ENCODE data around the gene MPRIP.

Gene MPRIP

DNA sequence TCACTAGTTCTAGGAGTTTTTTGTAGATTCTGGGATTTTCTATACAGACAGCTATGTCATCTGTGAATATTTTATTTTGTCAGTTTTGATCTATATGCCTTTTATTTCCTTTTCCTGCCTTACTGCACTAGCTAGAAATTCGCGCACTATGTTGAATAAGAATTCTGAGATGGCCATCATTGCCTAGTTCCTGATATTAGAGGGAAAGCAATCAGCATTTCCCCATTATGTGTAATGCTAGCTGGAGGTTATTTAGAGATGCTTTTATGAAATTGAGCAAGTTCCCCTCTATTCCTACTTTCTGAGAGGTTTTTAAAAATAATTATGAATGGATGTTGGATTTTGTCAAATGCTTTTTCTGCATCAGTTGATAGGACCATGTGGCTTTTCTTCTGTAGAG lies 23.8 kb downstream of the MPRIP start:
- Histone ChIP-seq H3K4me3 (ENCODE audit: low read length in 2 of 2) (no peak overlapping the region), H3K9me3 (ENCODE audit: control insufficient read depth in 2 of 2, low read length in 2 of 2) (no peaks in the 10 kb centered on the region), H3K27me3 (ENCODE audit: control insufficient read depth in 2 of 2, insufficient read depth in 2 of 2, low read length in 2 of 2) (no peaks in the 10 kb centered on the region), H3K36me3 (ENCODE audit: control insufficient read depth in 2 of 2, insufficient read depth in 2 of 2, low read length in 2 of 2) (peaks cover 0 to 13% of the 10 kb centered on the region in 2 donors), H3K27ac (ENCODE audit: low read depth in 2 of 2, low read length in 2 of 2) (no peak overlapping the region), H3K9ac (ENCODE audit: low read depth in 1 of 2, low read length in 2 of 2) (no peak overlapping the region), H3K4me1 (ENCODE audit: control insufficient read depth in 2 of 2, insufficient read depth in 2 of 2, low read length in 2 of 2) (peaks cover 16 to 25% of the 10 kb centered on the region in 2 donors)

DNA sequence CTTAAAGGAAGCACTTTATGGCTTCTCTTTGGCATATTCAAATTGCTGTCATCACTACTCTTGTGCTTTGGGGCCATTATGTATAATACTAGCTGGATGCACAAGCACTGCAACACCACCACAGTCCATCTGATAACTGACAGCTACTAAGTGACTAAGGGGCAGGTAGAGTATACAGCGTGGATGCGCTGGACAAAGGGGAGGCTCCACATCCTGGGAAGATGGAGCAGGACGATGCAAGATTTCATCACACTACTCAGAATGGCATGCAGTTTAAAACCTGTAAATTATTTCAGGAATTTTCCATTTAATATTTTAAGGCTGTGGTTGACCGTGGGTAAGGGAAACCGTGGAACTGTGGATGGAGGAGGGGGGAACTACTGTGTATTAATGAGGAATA lies 25.0 kb downstream of the MPRIP start:
- Histone ChIP-seq H3K4me1 (ENCODE audit: control insufficient read depth in 2 of 2, insufficient read depth in 2 of 2, low read length in 2 of 2) (peaks cover 27 to 34% of the 10 kb centered on the region in 2 donors), H3K27me3 (ENCODE audit: control insufficient read depth in 2 of 2, insufficient read depth in 2 of 2, low read length in 2 of 2) (no peaks in the 10 kb centered on the region), H3K27ac (ENCODE audit: low read depth in 2 of 2, low read length in 2 of 2) (peak overlapping the region in 1 of 2 donors; percentile 38), H3K4me3 (ENCODE audit: low read length in 2 of 2) (no peak overlapping the region), H3K9ac (ENCODE audit: low read depth in 1 of 2, low read length in 2 of 2) (no peak overlapping the region), H3K36me3 (ENCODE audit: control insufficient read depth in 2 of 2, insufficient read depth in 2 of 2, low read length in 2 of 2) (peaks cover 0 to 9% of the 10 kb centered on the region in 2 donors), H3K9me3 (ENCODE audit: control insufficient read depth in 2 of 2, low read length in 2 of 2) (no peaks in the 10 kb centered on the region)

DNA sequence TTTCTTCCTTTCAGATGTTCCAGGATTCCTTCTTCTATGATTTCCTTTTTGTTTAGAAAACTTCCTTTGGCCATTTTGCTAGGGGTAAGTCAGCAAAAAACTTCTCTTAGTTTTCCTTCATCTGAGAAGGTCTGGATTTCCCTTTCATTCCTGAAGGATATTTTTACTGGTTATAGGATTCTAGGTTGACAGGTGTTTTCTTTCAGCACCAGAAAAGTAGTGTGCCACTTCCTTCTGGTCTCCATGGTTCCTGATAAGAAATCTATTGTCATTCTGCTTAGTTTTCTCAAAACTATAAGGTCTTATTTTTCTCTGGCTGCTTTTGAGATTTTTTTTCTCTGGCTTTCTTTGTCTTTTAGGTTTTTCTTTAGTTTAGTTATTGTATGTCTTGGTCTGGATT lies 27.6 kb downstream of the MPRIP start:
- Histone ChIP-seq H3K27ac (ENCODE audit: low read depth in 2 of 2, low read length in 2 of 2) (no peak overlapping the region), H3K4me1 (ENCODE audit: control insufficient read depth in 2 of 2, insufficient read depth in 2 of 2, low read length in 2 of 2) (peaks cover 27 to 35% of the 10 kb centered on the region in 2 donors), H3K27me3 (ENCODE audit: control insufficient read depth in 2 of 2, insufficient read depth in 2 of 2, low read length in 2 of 2) (no peaks in the 10 kb centered on the region), H3K36me3 (ENCODE audit: control insufficient read depth in 2 of 2, insufficient read depth in 2 of 2, low read length in 2 of 2) (peaks cover 4 to 7% of the 10 kb centered on the region in 2 donors), H3K9me3 (ENCODE audit: control insufficient read depth in 2 of 2, low read length in 2 of 2) (no peaks in the 10 kb centered on the region), H3K9ac (ENCODE audit: low read depth in 1 of 2, low read length in 2 of 2) (no peak overlapping the region), H3K4me3 (ENCODE audit: low read length in 2 of 2) (no peak overlapping the region)

DNA sequence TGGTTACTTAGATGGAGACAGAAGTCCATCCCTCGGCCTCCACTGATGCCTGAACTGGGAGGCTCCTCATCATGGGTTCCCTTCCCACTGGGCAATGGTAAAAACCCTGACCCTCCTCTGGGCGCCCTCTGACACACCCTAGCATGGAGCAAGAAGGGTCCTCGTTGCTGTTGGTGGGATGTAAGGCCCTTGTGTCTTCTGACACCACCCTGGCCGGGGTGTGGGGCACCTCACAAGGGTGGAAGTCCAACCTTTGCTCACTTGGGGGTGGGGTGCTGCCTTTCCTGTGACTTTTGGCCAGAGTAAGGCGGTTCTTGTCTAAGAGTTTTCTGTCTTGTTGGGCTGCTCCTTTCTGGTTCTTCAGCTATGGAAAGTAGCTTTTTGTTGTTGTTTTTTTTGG lies 28.7 kb downstream of the MPRIP start:
- Histone ChIP-seq H3K27ac (ENCODE audit: low read depth in 2 of 2, low read length in 2 of 2) (peak overlapping the region; percentile 49 to 61), H3K36me3 (ENCODE audit: control insufficient read depth in 2 of 2, insufficient read depth in 2 of 2, low read length in 2 of 2) (peaks cover 4 to 7% of the 10 kb centered on the region in 2 donors), H3K9ac (ENCODE audit: low read depth in 1 of 2, low read length in 2 of 2) (no peak overlapping the region), H3K4me3 (ENCODE audit: low read length in 2 of 2) (no peak overlapping the region), H3K4me1 (ENCODE audit: control insufficient read depth in 2 of 2, insufficient read depth in 2 of 2, low read length in 2 of 2) (peaks cover 27 to 35% of the 10 kb centered on the region in 2 donors), H3K27me3 (ENCODE audit: control insufficient read depth in 2 of 2, insufficient read depth in 2 of 2, low read length in 2 of 2) (no peaks in the 10 kb centered on the region), H3K9me3 (ENCODE audit: control insufficient read depth in 2 of 2, low read length in 2 of 2) (no peaks in the 10 kb centered on the region)

DNA sequence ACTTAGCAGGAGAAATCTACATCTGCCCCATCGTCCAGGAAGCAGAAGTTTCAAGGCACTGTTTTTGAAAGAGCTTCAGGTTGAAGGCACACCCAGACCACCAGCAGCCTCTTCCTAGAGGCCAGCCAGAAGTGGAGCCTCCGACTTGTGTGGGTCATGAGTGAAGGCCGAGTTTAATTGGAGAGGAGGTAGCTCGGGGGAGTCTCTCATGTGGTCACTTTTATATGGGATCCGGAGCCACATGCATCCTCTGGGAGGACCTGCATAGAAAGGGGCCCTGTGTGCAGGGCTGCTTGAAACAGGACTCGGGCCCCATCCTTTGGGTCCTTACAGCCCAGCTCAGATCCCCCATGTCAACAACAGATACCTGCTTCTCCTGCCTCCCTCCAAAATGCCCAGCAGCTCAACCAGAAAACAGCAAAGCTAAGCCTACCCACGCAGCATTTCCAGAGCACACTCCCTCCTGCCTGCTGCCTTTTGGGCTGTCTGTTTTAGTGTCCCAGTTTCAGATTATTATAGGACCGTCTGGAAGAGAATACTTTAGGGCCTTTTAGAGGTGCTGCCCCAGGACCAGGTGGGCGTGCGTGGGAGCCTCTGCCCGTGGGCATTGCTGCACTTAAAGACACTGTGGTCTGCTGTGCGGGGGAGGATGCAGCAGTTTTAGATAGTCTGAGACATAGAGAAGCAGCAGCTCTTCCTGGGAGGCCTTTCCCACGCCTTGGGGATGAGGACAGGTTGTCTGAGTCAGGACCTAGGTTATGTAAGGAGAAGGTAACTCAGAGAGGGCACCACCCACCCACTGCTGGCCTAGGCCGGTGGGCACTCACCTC lies 29.5 kb downstream of the MPRIP start:
- H3K27me3 ChIP-seq (ENCODE audit: control insufficient read depth in 2 of 2, insufficient read depth in 2 of 2, low read length in 2 of 2): no peaks in the 10 kb centered on the region
- peak overlapping the region; percentile 49 to 61 for H3K27ac ChIP-seq (ENCODE audit: low read depth in 2 of 2, low read length in 2 of 2)
- peaks cover 4 to 7% of the 10 kb centered on the region in 2 donors for H3K36me3 ChIP-seq (ENCODE audit: control insufficient read depth in 2 of 2, insufficient read depth in 2 of 2, low read length in 2 of 2)
- H3K9me3 ChIP-seq (ENCODE audit: control insufficient read depth in 2 of 2, low read length in 2 of 2): no peaks in the 10 kb centered on the region
- H3K4me3 ChIP-seq (ENCODE audit: low read length in 2 of 2): no peak overlapping the region
- peaks cover 25 to 35% of the 10 kb centered on the region in 2 donors for H3K4me1 ChIP-seq (ENCODE audit: control insufficient read depth in 2 of 2, insufficient read depth in 2 of 2, low read length in 2 of 2)
- peak overlapping the region in 1 of 2 donors; percentile 2 for H3K9ac ChIP-seq (ENCODE audit: low read depth in 1 of 2, low read length in 2 of 2)

DNA sequence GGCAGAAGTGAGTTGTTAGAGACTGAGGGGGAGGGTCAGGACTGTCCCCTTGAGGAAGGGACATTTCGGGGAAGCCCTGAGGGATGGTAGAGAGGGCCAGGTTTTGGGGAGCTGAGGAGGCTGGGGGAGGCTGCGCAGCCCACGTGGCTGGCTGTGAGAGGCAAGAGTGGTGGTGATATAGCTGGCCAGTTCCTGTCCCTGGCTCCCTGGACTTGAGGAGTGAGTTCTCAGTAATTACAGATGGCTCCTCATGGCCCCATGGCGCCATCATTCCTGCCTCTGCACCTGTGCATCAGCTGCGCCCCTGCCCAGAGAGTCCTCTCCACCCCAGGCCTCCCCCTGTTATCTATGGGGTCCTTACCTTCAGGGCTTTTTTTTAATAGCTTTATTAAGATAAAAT lies 30.3 kb downstream of the MPRIP start:
- Histone ChIP-seq H3K36me3 (ENCODE audit: control insufficient read depth in 2 of 2, insufficient read depth in 2 of 2, low read length in 2 of 2) (peaks cover 7 to 11% of the 10 kb centered on the region in 2 donors), H3K9me3 (ENCODE audit: control insufficient read depth in 2 of 2, low read length in 2 of 2) (no peaks in the 10 kb centered on the region), H3K27ac (ENCODE audit: low read depth in 2 of 2, low read length in 2 of 2) (no peak overlapping the region), H3K27me3 (ENCODE audit: control insufficient read depth in 2 of 2, insufficient read depth in 2 of 2, low read length in 2 of 2) (no peaks in the 10 kb centered on the region), H3K4me3 (ENCODE audit: low read length in 2 of 2) (no peak overlapping the region), H3K4me1 (ENCODE audit: control insufficient read depth in 2 of 2, insufficient read depth in 2 of 2, low read length in 2 of 2) (peaks cover 27 to 30% of the 10 kb centered on the region in 2 donors), H3K9ac (ENCODE audit: low read depth in 1 of 2, low read length in 2 of 2) (no peak overlapping the region)

DNA sequence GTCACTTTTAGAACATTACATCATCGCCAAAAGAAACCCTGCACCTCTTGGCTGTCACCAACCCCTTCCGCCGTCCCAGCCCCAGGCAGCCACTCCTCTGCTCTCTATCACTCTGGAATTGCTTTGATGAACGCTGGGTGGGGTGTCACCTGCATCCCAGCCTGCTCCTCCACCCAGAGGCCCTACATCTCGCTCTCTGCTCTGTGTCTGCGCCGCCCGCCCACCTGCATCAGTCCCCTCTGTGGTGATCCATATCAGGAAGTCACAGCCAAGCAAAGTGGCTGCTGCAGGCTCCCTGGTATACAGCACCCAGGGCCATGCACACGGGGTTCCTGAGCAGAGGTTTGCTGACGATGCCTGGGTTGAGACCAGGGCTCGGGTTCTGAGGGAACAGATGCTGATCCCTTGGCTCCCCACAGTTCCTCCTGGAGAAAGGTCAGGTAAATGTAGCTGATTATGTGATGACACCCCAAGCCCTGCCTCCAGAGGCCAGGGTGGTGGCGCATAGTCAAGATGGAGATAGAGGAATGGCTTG lies 30.8 kb downstream of the MPRIP start:
- Histone ChIP-seq H3K4me1 (ENCODE audit: control insufficient read depth in 2 of 2, insufficient read depth in 2 of 2, low read length in 2 of 2) (peaks cover 31 to 34% of the 10 kb centered on the region in 2 donors), H3K9ac (ENCODE audit: low read depth in 1 of 2, low read length in 2 of 2) (no peak overlapping the region), H3K4me3 (ENCODE audit: low read length in 2 of 2) (no peak overlapping the region), H3K9me3 (ENCODE audit: control insufficient read depth in 2 of 2, low read length in 2 of 2) (no peaks in the 10 kb centered on the region), H3K36me3 (ENCODE audit: control insufficient read depth in 2 of 2, insufficient read depth in 2 of 2, low read length in 2 of 2) (peaks cover 7 to 17% of the 10 kb centered on the region in 2 donors), H3K27ac (ENCODE audit: low read depth in 2 of 2, low read length in 2 of 2) (no peak overlapping the region), H3K27me3 (ENCODE audit: control insufficient read depth in 2 of 2, insufficient read depth in 2 of 2, low read length in 2 of 2) (no peaks in the 10 kb centered on the region)

DNA sequence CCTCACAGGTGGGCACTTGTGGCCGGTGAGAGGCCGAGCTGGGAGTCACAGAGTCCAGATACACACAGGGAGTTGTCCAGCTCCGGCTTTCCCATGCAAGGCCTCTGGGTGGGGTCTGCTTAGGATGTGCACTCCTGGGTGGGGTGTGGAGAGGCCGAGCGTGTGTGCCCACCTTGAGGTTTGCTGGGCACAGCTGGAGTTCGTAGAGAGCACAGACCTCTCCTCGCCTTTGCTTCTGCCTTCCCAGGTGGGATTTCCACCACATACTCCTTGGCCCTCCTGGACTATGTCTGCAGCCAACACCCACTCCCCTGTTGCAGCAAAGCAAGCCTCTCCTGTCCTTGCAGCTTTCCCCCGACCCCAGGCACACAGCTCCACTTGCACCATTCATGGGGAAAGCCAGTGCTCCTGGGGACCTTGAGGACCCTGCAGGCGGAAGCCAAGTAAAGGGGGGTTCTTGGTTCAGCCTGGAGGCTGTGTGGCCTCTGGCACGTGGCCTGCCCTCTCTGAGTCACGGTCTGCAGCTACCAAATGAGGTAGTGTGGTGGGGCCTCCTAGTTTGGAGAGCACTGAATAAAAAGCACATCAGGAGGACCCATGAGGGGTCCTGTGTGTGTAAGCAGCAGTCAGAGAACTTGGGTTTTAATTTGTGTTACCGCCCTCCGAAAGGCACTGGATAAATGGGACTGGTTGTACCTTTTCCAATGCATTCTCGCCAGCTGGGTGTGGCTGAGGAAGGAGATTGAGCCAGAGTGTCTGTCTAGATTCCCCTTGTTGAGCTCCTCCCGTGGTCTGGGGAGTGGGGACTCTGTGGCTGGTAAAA lies 31.5 kb downstream of the MPRIP start:
- Histone ChIP-seq H3K4me1 (ENCODE audit: control insufficient read depth in 2 of 2, insufficient read depth in 2 of 2, low read length in 2 of 2) (peaks cover 38 to 40% of the 10 kb centered on the region in 2 donors), H3K27me3 (ENCODE audit: control insufficient read depth in 2 of 2, insufficient read depth in 2 of 2, low read length in 2 of 2) (no peaks in the 10 kb centered on the region), H3K4me3 (ENCODE audit: low read length in 2 of 2) (no peak overlapping the region), H3K27ac (ENCODE audit: low read depth in 2 of 2, low read length in 2 of 2) (no peak overlapping the region), H3K9ac (ENCODE audit: low read depth in 1 of 2, low read length in 2 of 2) (no peak overlapping the region), H3K36me3 (ENCODE audit: control insufficient read depth in 2 of 2, insufficient read depth in 2 of 2, low read length in 2 of 2) (peaks cover 10 to 20% of the 10 kb centered on the region in 2 donors), H3K9me3 (ENCODE audit: control insufficient read depth in 2 of 2, low read length in 2 of 2) (no peaks in the 10 kb centered on the region)

DNA sequence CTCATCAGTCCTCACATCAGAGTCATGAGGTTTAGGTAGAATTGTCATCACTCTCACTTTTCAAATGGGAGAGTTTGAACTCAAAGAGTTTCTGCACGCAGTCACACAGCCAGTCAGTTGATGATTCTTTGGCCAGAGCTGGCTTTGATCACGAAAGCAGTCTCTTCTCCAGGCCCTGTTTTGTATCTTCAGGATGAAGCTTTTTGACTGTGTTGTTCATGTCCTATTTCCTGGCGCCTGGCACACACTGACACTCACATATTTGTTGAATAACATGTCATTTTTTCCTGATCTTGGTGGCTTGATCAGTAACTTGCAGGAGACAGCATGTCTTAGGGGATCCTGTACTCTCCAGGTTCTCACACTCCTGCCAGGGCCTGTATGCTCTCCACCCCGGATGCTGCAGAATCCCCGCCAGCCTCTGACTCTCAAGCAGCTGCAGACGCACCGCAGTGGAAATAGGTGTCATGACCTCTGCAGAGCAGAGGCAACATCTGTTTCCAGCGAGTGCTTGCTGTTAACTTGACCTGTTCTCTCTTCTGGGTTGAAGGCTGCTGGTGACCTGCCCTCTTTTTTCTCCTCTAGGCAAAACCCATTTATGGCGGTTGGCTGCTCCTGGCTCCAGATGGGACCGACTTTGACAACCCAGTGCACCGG lies 33.0 kb downstream of the MPRIP start:
- no peak overlapping the region for H3K4me3 ChIP-seq (ENCODE audit: low read length in 2 of 2)
- H3K9me3 ChIP-seq (ENCODE audit: control insufficient read depth in 2 of 2, low read length in 2 of 2): no peaks in the 10 kb centered on the region
- no peaks in the 10 kb centered on the region for H3K27me3 ChIP-seq (ENCODE audit: control insufficient read depth in 2 of 2, insufficient read depth in 2 of 2, low read length in 2 of 2)
- H3K27ac ChIP-seq (ENCODE audit: low read depth in 2 of 2, low read length in 2 of 2): no peak overlapping the region
- H3K9ac ChIP-seq (ENCODE audit: low read depth in 1 of 2, low read length in 2 of 2): no peak overlapping the region
- peaks cover 47 to 50% of the 10 kb centered on the region in 2 donors for H3K4me1 ChIP-seq (ENCODE audit: control insufficient read depth in 2 of 2, insufficient read depth in 2 of 2, low read length in 2 of 2)
- H3K36me3 ChIP-seq (ENCODE audit: control insufficient read depth in 2 of 2, insufficient read depth in 2 of 2, low read length in 2 of 2): peaks cover 10 to 20% of the 10 kb centered on the region in 2 donors

Measured in mucosa of rectum (tissue), 2 donors.